ENCODE measurements around the gene MYO3B.

GRCh38 chr2:170393861-170394498 is 216.0 kb downstream of the MYO3B start:
- TF ChIP-seq CTCF (IDR thresholded peaks at IDR 0.05) = no peak
- TF ChIP-seq POLR2A (IDR thresholded peaks at IDR 0.05; ENCODE audit: low read depth) = no peak
- no peak for TF ChIP-seq EP300 (IDR thresholded peaks at IDR 0.05)

Measured in esophagus muscularis mucosa (tissue), 4 donors.